ENCODE measurements around the gene ALDH7A1.
"Not testable (repeated sequence)": the region's sequence is repeated elsewhere in the genome, so short reads cannot be mapped to it uniquely, and the experiment has no call there.

ALDH7A1 gene

DNA sequence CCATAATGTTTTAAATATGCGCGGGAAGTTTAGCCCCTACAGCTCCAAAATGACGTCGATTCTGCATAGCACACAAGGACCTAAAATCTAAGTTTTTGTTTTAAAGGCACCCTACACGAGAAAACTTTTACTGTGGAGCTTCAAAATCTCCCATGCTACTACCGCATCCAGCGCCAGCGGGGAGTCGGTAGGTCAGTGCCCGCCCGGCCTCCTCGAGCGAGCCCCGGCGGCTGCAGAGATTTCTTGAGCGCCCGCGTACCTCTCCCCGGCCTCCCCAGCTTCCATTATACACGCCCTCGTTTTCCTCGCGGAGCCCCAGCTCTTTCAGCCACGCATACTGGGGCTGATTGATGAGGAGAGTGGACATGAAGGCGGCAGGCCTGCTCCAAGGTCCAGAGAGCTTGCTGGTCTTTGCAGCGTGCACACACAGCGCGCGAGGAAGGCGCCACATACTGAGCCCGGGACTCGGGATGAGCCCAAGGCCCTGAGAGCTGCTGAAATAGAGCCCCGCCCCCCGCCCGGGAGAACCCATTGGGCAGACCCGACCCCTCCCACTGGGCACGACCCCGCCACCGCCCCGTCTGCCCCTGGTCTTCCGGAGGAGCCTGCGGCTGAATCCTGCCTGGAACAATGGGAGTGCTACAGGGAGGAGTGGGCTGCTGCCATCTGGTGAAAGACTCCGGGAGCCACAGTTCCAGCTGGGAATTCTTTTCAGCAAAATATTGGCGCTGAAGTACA lies at the start of gene ALDH7A1:
ALDH7A1 (minus strand) TSS at position 472 of the 738 bp plus-strand sequence; CDS start at position 451, 21 bp downstream.
- DNase-seq: peak; percentile 52 to 71

DNA sequence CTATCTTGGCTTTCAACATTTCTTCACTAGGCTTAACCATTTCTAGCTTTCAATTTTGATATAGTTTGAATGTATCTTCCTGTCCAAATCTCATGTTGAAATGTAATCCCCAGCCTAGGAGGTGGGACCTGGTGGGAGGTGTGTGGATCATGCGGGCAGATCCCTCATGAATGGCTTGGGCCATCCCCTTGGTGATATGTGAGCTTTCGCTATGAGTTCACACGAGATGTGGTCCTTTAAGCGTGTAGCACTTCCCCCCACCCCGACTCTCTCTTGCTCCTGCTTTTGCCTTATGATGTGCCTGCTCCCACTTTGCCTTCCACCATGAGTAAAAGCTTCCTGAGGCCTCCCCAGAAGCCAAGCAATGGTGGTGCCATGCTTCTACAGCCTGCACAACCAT lies 46.4 kb upstream of the ALDH7A1 start:
- no peak for DNase-seq

DNA sequence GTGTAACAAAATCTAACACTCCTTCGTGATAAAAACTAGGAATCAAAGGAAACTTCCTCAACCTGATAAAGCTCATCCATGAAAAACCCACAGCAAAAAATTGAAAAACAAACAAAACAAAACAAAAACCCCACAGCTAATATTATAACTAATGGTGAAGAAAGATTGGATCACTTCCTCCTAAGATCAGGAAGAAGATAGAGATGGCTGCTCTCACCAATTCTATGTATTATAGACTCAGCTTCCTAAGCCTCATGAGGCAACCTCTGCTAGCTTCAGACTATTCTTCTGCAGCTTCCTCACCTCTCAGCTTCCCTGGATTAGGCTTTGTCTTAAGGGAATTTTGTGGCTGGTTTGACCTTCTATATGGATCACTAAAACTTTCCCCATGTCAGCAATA lies 45.8 kb upstream of the ALDH7A1 start:
- DNase-seq: no peak

DNA sequence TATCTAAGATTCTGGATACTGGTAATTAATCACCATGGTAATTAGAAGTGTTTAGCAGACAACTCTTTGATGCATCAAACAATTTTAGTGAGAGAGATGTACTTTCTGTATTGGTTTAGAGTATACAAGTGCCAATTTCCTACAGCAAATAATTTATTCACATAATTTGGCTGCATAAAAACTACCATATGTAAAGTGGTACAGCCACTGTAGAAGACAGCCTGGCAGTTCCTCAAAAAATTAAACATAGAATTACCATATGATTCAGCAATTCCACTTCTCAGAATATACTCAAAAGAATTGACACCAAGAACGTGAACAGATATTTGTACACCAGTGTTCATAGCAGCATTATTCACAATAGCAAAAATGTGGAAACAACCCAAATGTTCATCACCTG lies 41.9 kb upstream of the ALDH7A1 start:
- no peak for DNase-seq

DNA sequence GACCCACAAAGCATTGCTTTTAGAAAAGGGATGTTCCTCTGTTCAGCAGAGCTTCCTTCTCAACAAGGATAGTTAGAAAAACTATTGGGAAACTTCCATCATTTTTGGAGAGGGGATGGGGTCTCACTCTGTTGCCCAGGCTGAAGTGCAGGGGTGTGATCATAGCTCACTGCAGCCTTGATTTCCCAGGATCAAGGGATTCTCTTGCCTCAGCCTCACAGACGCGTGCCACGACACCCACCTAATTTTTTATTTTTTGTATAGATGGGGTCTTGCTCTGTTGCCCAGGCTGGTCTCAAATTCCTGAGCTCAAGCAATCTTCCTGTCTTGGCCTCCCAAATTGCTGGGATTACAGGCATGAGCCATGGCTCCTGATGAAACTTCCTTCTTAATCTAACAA lies 40.6 kb upstream of the ALDH7A1 start:
- no peak for DNase-seq

DNA sequence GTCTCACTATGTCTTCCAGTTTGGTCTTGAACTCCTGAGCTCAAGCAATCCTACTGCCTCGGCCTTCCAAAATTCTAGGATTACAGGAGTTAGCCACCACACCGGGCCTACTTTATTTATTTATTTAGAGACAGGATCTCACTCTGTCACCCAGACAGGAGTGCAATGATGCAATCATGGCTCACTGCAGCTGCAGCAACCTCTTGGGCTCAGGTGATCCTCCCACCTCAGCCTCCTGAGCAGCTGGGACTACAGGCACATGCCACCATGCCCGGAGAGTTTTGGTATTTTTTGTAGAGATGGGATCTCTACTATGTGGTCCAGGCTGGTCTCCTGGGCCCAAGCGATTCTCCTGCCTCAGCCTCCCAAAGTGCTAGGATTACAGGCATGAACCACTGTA lies 38.5 kb upstream of the ALDH7A1 start:
- no peak for DNase-seq

DNA sequence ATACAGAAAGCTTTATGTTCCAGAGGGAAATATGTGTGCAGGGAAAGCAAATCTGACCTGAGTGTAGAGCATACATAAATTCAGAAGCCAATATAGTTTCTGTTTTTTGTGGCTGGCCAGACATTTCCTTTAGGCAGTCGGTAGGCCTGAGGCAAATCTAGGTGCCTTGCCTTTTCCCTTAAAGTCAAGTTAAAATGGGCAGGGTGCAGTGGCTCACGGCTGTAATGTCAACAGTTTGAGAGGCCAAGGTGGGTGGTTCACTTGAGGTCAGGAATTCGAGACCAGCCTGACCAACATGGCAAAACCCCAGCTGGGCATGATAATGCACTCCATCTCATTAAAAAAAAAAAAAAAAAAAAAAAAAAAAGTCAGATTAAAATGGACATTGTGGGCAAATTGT lies 36.9 kb upstream of the ALDH7A1 start:
- no peak for DNase-seq

DNA sequence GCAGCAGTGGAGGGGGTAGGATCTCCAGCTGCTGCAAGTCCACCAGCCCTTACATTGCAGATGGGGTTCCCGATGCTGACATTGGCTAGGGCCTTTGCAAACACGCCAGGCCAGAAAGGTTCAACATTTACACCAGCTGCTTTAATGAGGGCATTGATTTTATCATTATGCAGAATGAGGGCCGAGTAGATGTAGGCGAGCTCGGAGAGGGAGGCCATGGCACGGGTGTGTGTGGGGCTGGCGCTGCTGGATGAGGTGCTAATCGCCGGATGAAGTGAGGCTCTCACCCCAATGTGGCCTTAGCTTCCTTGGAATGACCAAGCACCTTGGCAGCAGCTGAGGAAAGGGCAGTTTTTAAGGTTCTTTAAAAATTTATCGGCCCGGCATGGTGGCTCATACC lies 33.1 kb upstream of the ALDH7A1 start:
- no peak for DNase-seq

DNA sequence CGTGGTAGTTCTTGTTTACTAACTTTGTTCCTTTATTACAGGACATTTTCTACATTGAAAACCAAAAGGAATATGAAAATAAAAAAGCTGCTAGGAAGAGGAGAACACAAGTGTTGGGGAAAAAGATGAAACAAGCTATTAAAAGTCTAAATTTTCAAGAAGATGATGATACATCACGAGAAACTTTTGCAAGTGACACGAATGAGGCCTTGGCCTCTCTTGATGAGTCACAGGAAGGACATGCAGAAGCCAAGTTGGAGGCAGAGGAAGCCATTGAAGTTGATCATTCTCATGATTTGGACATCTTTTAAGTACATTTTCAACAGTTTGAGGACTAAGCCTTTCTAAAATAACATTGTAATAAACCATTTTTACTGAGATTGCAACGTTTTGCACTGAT lies 29.5 kb upstream of the ALDH7A1 start:
- DNase-seq: no peak

DNA sequence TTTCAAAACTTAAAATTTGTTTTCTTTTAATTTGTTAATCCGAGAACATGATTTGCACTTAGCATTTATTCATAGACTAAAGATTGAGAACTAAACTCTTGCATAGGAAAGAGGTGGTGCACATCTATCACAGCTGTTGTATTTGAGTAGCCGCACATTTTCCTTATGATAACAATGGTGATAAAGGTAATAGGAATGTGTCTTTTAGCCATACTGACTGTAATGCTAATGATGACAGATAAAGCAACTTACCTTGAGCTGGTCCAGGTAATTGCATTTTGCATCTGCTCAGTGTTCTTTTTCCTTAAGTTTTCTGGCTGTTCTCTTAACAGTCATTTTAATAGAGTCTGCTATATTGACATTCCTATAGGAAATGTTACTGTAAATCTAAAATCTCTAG lies 24.8 kb upstream of the ALDH7A1 start:
- no peak for DNase-seq

DNA sequence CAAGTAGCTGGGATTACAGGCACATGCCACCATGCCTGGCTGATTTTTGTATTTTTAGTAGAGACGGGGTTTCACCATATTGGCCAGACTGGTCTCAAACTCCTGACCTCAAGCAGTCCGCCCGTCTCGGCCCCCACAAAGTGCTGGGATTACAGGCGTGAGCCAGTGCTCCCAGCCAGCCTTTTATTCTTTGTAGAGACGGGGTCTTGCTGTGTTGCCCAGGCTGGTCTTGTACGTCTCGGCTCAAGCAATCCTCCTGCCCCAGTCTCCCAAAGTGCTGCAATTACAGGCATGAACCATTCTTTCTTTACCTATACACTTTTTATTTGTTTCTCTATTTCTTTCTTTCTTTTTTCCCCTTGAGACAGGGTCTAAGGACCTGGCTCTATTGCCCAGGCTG lies 22.6 kb upstream of the ALDH7A1 start:
- DNase-seq: not testable (repeated sequence)

DNA sequence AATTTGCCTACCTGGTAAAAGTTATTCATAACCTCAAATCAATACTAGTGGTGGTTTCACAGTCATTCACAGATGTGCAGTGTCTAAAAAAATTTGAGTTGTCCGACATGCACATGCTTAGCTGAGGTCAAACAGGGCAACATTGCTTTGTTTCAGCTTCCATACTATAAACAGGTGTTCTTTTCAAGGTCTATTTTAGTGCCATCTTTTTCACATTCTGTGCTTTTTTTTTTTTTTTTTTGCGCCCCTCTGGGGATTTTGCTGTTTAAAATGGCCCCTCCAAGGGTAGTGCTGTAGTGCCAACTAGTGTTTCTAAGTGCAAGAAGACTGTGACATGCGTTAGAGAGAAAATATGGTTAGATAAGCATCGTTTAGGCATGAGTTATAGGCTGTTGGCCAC lies 20.3 kb upstream of the ALDH7A1 start:
- DNase-seq: no peak

DNA sequence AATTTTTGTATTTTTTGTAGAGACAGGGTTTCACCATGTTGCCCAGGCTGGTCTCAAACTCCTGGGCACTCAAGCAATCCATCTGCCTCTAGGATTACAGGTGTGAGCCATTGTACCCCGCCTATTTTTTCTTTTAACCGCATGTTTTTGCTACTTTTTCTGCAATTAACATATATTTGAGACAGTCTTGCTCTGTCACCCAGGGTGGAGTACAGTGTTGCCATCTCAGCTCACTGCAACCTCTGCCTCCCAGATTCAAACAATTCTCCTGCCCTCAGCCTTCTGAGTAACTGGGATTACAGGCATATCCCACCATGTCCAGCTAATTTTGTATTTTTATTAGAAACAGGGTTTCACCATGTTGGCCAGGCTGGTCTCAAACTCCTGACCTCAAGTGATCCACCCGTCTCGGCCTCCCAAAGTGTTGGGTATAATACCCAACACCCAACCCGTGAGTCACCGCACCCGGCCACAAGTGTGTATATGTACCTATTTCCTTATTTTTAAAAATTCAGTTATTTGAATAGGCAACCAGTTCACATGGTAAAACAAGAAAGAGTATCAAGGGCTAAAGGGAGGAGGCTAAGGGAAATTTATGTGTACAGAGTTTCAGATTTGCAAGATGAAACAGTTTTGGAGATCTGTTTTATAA lies 19.0 kb upstream of the ALDH7A1 start:
- DNase-seq: no peak

DNA sequence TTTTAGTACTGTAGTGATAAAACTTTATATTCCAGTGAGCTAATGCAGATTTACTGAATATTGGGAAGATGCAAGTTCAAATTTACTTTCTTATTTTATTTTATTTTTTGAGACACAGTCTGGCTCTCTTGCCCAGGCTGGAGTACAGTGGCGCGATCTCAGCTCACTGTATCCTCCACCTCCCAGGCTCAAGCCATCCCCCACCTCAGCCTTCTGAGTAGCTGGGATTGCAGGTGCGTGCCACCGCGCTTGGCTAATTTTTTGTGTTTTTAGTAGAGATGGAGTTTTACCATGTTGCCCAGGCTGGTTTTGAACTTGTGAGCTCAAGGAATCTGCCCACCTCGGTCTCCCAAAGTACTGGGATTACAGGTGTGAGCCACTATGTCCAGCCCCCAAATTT lies 15.6 kb upstream of the ALDH7A1 start:
- no peak for DNase-seq

DNA sequence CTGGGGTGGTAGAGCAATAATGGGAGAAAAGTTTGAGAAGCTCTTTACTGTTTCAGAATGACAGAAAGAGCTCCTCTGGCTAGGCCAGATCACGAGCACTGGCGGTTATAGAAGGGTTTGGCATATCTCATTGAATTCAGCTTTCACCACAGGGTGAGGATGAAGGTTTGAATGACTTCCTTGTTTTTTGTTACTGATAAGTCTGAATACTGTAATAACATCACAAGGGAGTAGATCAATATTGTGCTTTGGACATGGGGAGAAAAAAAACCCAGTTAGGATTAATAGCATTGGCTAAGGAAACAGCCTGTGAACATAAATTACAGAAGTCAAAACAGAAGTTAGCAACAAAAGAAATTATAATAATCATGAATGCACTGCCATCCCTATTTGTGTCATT lies 15.1 kb upstream of the ALDH7A1 start:
- no peak for DNase-seq

DNA sequence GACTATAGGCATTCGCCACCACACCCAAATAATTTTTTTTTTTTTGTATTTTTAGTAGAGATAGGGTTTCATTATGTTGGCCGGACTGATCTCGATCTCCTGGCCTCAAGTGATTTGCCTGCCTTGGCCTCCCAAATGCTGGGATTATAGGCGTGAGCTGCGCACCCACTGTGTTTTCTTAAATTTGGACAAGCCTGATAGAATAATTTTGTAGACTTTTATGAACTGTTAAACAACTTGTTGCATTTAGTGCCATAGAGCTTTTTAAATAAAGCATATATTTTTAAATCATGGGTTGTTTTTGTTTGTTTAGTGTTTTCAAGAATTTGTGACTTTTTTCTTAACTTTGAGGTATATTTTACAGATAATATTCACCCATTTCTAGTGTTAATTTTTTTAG lies 10.5 kb upstream of the ALDH7A1 start:
- DNase-seq: no peak

DNA sequence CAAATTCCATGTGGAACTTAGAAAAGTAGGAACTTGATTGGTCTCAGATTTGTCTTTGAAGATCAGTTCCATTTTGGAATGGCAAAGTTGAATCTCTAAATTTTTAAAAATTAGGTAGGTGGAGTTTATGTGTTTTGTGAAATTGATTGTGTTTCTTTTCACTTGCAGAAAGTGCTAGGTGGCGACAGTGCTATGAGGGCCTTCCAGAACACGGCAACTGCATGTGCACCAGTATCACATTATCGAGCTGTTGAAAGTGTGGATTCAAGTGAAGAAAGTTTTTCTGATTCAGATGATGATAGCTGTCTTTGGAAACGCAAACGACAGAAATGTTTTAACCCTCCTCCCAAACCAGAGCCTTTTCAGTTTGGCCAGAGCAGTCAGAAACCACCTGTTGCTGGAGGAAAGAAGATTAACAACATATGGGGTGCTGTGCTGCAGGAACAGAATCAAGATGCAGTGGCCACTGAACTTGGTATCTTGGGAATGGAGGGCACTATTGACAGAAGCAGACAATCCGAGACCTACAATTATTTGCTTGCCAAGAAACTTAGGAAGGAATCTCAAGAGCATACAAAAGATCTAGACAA lies 8.5 kb upstream of the ALDH7A1 start:
- DNase-seq: no peak

DNA sequence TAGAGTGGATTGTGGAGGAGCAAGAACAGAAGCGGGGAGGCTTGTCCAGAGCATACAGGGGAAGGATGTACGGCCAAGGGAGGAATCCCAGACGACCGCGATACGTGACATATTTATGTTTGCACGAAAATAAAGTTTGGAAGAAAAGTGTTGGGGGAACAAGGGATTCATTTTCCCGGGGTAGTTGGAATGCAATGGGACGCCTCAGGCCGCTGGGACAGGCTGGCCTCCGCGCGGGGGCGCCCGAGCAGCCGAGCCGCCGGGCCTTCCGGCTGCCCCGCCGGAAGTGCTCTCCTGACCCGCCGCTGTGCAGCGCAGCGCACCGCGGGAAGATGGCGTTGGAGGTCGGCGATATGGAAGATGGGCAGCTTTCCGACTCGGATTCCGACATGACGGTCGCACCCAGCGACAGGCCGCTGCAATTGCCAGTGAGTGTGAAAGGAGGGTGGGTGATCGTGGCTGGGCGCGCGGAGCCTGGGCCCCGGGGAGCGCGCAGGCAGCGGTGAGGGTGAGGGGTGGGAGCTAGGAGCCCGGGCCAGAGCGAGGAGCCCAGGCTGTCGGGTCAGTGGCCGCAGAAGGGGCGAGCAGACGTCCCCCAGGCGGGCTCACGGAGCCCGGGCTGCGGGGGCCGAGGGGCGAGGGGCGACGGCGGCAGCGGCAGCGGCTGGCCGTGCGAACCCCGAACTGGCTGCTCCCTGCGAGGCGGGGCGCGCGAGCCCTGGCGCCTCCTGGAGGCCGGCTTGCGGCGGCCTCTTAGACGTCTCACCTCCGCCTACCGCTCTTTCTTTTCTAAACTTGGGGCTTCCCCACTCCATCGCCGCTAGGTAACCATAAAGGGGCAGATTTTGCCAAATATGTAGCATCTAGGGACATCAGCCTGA lies 5.9 kb upstream of the ALDH7A1 start, which contains the start of gene PHAX:
PHAX (plus strand) TSS at position 317 of the 881 bp plus-strand sequence; CDS start at position 333, 16 bp downstream.
- DNase-seq: peak; percentile 78 to 80

DNA sequence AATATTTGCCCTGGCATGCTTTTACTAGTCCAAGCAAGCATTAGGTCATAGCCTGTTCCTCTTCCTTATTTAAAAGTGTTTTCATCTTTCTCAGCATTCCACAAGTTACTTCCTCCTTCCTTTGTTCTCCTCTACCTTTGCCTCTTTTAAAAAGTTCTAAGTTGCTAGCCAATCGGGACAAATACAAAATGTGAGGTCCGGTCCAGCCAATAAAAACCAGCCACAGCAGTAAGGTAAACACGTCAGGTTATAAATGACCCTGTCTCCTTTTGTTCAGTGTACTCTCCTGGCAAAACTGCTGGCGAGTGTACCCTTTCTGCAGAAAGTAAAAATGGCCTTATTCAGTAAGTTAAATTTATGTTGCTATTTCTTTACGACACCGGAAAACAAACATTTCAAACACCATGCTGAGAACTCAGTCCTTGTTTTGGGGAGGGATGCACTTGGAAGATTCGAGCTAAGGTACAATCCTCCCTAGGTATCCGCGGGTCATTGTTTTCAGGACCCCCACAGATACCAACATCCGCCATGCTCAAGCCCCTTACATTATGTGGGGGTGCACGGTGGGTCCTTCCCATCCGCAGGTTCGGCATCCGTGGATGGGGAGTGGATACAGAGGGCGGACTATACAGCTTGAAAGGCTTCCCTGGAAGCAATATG lies 5.1 kb upstream of the ALDH7A1 start:
- peak in 1 of 2 donors; percentile 20 for DNase-seq

DNA sequence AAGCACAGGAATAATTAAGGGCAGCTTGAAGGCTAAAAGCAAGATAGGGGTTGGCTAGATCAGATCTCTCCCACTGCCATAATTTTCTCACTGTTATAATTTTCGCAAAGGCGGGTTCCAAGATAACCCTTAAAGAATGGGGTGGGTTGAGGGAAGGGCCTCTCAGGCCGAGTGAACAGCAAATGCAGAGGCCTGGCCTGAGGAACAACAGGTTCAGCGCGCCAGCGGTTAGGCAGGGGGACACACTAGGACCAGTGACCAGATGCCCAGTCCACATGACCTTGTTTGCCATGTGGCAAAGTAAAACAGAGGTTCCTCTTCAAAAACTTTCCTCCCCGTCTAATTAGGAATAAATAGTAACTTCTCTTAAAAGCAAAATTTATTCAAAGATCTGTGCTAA lies 4.5 kb upstream of the ALDH7A1 start:
- DNase-seq: no peak

DNA sequence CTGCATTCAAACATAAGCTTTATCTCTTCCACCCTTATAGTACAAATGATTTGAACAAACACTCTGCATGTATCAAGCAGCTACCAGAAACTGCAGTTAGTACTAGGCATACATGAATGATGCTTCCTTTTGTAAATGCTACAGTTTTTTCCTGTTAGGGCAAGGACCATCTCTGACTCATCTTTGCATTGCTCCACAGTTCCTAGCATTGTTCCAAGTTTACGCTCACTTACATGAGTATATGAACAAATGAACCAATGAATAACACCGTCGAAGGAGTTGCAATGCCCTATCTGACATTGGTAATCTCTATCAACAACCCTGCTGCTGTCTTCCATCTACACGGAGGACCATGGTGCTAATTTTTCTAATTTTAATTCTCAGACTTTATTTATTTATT lies 2.1 kb upstream of the ALDH7A1 start:
- DNase-seq: no peak

DNA sequence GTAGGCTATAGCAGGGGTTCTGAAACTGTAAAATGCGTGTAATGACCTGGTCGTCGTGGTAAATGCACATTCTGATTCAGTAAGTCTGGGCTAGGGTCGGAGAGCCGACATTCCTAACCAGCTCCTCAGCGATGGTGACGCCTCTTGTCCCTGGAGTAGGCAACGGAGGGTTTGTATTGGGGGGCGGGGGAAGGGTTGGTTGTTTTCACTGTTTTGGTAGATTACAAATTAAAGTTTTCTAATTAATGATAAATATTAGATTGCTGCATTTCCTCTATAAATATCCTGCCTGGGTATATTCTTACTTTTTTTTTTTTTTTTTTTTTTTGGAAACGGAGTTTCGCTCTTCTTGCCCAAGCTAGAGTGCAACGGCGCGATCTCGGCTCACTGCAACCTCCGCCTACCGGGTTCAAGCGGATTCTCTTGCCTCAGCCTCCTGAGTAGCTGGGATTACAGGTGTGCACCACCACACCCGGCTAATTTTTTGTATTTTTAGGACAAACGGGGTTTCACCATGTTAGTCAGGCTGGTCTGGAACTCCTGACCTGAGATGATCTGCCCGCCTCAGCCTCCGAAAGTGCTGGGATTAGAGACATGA lies 566 bp upstream of the ALDH7A1 start:
- DNase-seq: peak in 1 of 2 donors; percentile 6
